ENCODE results near the gene ALG14.

ALG14 gene

DNA sequence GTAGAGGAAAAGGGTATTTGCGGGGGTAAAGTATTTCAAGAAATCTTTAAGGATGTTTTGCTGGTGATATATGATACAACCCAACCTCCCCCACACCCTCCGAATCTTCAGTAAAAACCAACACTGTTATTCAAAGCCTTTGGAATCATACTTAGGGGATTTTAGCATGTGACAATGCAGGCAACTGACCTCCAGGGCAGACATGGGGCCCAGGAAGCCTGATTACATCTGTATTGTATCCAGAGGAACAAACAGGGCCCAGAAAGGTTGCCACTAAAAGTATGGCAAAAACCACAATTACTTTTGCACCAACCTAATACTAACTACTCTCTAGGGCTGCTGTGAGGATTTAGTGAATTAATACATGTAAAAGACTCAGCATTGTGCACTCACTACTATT is 102.0 kb downstream of the ALG14 start:
- no peak for TF ChIP-seq CTCF (IDR thresholded peaks at IDR 0.05; ENCODE audit: low read depth, low read length)
- H3K4me3 ChIP-seq (ENCODE audit: low read depth, low read length): no peak overlapping the region
- in situ Hi-C loops (cut with HindIII; ENCODE audit: low sequenced_read_pairs): no loop called here
- DNase-seq (ENCODE audit: low read depth, low spot score): no peak

DNA sequence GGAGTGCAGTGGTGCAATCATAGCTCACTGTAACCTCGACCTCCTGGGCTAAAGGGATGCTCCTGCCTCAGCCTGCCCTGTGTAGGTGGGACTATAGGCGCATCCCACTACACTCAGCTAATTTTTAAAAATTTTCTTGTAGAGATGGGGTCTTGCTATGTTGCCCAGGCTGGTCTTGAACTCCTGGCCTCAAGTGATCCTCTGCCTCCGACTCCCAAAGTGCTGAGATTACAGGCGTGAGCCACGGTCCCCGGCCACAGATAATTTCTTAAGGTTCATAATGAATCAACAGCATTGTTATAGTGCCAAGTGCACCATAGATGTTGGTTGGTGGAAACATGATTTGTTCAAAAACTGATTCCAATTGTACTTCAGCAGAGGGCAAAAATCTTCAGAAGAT is 103.6 kb downstream of the ALG14 start:
- TF ChIP-seq CTCF (IDR thresholded peaks at IDR 0.05; ENCODE audit: low read depth, low read length): no peak

DNA sequence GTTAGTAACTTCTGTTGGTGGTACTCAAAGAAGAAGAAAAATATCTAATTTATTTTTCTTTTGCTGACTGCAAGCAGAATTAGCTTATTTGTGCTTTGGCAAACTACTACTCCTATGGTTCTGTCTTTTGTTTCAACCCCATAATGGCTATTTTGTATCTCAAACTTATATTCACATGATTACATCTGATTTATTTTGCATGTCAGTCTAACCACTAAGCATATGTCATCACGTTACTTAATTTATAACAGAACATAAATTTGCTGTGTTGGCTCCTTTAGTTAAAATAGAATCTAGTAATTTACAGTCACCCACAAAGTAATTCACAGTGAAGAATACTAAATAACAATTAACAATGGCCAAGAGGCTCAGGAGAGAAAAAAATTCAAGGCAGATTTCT is 106.7 kb downstream of the ALG14 start:
- in situ Hi-C loops (cut with HindIII; ENCODE audit: low sequenced_read_pairs): no loop called here
- no peak for TF ChIP-seq CTCF (IDR thresholded peaks at IDR 0.05; ENCODE audit: low read depth, low read length)
- H3K4me3 ChIP-seq (ENCODE audit: low read depth, low read length): no peak overlapping the region
- no peak for DNase-seq (ENCODE audit: low read depth, low spot score)

More for the DNA sequence above, 103.6 kb downstream of the ALG14 start:
- H3K4me3 ChIP-seq (ENCODE audit: low read depth, low read length): no peak overlapping the region
- in situ Hi-C loops (cut with HindIII; ENCODE audit: low sequenced_read_pairs): no loop called here
- no peak for DNase-seq (ENCODE audit: low read depth, low spot score)

DNA sequence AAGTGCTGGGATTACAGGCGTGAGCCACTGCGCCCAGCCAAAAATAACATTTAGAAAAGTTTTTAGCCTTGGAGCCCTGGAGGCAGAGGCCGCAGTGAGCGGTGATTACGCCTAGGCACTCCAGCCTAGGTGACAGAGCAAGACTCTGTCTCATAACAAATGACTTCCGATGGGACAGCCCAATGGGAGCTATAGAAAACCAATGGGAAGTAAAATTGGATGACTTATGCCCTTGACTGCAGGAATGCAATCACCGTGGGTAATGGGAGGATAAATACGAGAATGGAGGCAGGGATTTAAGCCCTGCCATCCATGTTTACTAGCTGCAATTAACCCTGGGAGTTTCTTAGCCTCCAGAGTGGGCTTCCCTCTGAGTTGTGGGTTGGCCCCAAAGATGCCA is 108.9 kb downstream of the ALG14 start:
- no peak for TF ChIP-seq CTCF (IDR thresholded peaks at IDR 0.05; ENCODE audit: low read depth, low read length)
- H3K4me3 ChIP-seq (ENCODE audit: low read depth, low read length): no peak overlapping the region
- in situ Hi-C loops (cut with HindIII; ENCODE audit: low sequenced_read_pairs): no loop called here
- no peak for DNase-seq (ENCODE audit: low read depth, low spot score)

DNA sequence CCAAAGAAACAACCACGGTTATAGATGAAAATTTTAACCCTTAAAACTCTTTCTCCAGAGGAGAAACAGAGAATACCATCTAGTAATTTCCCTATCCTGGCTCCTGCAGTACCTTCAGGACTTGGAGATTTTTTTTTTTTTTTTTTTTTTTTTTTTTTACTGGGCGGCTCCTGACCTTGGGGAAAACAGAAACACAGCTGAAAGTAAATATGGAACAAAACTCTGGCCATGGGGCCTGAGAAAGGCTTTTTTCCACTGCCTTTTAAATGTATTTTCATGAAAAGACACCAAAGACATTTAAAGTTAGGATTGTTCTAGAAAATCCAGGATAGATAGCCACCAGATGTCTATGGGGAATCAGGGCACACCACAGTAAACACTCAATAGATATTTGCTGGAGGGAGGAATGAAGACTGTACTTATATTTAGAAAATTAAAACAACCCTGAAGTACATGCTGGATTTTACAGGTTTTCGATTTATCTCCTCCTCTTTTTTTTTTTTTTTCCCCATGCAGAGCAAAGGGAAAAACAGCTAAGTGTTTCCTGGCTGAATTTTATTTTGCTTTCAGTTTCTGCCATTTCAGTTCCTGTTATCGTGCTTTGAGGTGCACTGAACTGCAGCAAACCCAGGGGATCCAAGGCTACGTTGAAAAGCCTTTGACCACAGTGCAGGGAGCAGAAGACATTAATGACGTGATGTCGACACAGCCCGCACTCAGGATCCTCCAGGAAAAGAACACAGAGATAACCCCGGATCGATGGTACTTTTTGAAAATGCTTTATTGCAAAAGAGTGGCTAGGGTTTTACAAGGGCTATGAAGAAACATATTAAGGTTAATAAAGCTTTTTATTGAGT is 110.1 kb downstream of the ALG14 start:
- no peak for TF ChIP-seq CTCF (IDR thresholded peaks at IDR 0.05; ENCODE audit: low read depth, low read length)
- in situ Hi-C loops (cut with HindIII; ENCODE audit: low sequenced_read_pairs): no loop called here
- peak overlapping the region; percentile 1 for H3K4me3 ChIP-seq (ENCODE audit: low read depth, low read length)
- peak; percentile 41 for DNase-seq (ENCODE audit: low read depth, low spot score)

DNA sequence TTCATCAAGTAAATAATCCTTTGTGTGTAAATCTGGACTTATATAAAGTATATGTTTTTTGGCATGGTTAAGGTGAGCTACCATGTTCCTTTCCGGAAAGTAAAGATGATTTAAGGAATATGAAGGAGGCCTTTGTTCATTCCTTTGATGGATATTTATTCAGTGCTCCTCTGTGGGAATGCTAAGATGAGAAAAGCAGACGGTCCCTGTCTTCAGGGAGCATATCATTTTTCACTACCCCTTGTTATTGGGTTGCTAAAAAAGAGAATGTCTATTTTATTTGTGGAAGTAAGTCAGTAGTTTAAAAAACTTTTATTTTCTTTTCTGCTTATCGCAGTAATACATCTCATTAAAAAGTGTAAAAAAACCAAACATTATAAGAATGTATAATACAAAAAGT is 110.8 kb downstream of the ALG14 start:
- in situ Hi-C loops (cut with HindIII; ENCODE audit: low sequenced_read_pairs): no loop called here
- TF ChIP-seq CTCF (IDR thresholded peaks at IDR 0.05; ENCODE audit: low read depth, low read length): no peak
- DNase-seq (ENCODE audit: low read depth, low spot score): no peak
- no peak overlapping the region for H3K4me3 ChIP-seq (ENCODE audit: low read depth, low read length)

All from astrocyte of the spinal cord (primary cell).